CD4-positive, alpha-beta T cell treated with Interleukin-2 at 100 ng/mL for 4 hours (primary cell): ENCODE results near the gene KLF5.
A peak's percentile ranks its signal among the peaks of the same experiment; 100 is the strongest.
"Not testable (repeated sequence)": the region's sequence is repeated elsewhere in the genome, so short reads cannot be mapped to it uniquely, and the experiment has no call there.

Experiments
- DNase-seq: peaks from one replicate; pipeline ENCODE4 v3.0.0-alpha.2; 2020; ENCODE audit warnings: low spot score

The KLF5 gene

GRCh38 chr13:73058736-73059459 lies at the start of gene KLF5:
Gene KLF5, plus strand, starts transcription at chr13:73059005. Its CDS starts 323 bp downstream, at chr13:73059328.
- peak; percentile 94 for DNase-seq

DNA sequence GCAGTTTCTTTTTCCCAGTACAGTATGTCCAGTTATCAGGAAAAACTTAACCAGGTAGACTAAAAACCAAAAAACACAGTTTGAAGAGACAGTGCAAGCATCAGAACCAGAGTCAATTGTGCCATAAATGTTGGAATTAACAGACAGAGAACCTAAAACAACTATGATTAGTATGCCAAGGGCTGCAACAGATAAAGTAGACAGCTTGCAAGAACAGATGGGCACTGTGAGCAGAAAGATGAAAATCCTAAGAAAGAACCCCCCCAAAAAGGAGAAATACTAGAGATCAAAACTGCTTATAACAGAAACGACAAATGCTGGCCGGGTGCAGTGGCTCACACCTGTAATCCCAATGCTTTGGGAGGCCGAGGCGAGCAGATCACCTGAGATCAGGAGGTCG lies 47.1 kb upstream of the KLF5 start:
- no peak for DNase-seq

DNA sequence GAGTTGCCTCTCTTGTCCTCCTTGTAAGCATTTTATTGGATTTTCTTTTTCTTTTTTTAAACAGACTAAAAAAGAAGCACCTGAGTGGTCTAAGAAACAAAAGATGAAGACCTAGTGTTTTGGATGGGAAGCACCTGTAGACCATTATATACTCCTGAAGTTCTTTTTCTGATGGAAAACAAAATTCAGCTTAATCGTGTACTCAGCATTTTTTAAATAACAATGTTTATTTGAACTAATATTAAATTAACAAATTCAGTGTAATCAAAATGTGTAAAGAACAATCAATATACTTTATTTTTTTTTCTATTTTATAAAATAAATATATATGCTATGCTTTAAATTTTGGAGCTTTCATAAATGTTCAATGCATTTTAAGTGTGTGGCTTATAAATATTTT lies 43.0 kb upstream of the KLF5 start:
- no peak for DNase-seq

- no peak for DNase-seq
Measured at GRCh38 chr13:73018336-73018735, 40.5 kb upstream of the KLF5 start.

GRCh38 chr13:73025217-73026012 lies 33.4 kb upstream of the KLF5 start:
- DNase-seq, result no peak

GRCh38 chr13:73034901-73035300 lies 23.9 kb upstream of the KLF5 start:
- no peak for DNase-seq

GRCh38 chr13:73035660-73036059 lies 23.1 kb upstream of the KLF5 start:
- DNase-seq, result no peak

- no peak for DNase-seq
Measured at GRCh38 chr13:73036566-73036965, 22.2 kb upstream of the KLF5 start.

DNA sequence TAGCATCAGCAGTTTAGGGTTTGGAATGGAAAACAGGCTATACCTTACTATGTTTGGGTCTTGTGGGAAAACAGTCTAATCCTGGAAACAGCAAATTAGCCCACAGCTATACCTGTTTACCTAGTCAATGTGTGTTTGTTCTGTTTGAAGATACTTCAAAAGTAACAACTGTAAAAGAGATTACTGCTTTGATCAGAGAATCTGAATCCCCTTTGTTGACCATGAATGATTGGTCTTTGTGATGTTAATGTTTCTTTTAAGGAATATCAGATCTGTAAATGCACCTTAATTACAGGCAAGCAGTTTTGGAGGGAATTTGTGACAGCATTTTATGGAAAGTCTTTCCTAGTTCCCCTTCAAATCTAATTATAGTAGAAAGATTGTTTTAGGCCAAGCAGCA lies 20.7 kb upstream of the KLF5 start:
- no peak for DNase-seq

DNA sequence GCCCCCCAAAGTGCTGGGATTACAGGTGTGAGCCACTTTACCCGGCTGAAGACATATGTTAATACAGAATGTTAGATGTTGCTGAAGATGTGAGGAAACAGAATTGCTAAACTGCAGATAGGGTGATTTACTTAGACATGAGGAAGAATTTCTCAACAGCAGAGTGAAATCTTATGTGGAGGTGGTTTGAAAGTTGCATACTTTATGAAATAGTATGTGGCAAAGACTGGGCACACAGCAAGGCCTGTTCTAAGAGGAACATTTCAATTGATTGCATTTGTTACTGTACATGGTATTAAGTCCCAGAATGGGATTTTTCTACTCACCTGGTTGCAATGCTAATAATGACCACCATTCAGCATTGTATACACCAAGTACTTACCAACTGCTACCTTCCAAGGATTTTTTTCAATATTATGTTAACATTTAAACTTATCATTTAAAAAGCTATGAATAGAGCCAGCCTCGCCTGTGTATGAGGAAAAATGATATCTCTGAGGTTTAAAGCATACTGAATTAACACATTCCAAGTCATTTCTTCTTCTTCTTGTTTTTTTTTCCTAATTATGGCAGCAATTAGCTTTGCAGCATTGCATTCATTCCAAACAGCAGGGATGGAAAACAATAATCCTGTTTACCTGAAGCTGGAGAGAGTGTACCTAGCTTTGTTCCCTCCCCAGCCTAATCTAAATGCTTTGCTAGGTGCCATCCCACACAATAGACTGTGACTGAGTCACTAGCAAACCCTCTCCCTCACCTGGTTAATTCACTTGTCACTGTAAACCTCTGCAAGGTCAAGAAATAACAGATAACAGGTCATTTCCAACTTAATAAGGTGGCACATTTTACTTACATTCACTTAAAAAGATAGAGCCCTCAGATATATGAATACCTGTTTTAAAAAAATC lies 19.4 kb upstream of the KLF5 start:
- DNase-seq, result no peak

DNA sequence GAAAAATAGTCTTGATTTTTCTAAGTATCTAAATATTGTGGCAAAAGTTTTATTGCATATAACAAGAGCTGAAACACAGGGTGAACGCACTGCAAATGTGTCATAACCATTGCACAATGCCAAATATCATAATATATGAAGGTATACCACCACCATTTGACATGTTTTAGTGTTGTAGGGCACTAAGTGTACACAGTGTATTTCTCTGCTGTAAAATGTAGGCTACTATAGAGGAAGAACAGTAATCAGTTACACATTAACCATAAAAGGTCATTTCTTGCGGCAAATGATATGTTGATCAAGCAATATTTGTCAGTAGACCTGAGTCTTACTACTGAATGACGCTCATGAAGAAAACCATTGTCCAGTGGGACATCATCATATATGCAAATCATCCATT lies 18.3 kb upstream of the KLF5 start:
- no peak for DNase-seq

- no peak for DNase-seq
Measured at GRCh38 chr13:73040968-73041596, 17.7 kb upstream of the KLF5 start.

GRCh38 chr13:73045031-73045430 lies 13.8 kb upstream of the KLF5 start:
- no peak for DNase-seq

GRCh38 chr13:73048615-73049014 lies 10.2 kb upstream of the KLF5 start:
- not testable (repeated sequence) for DNase-seq

GRCh38 chr13:73054712-73055111 lies 4.1 kb upstream of the KLF5 start:
- no peak for DNase-seq

GRCh38 chr13:73055813-73056564 lies 2.8 kb upstream of the KLF5 start:
- DNase-seq, result no peak

DNA sequence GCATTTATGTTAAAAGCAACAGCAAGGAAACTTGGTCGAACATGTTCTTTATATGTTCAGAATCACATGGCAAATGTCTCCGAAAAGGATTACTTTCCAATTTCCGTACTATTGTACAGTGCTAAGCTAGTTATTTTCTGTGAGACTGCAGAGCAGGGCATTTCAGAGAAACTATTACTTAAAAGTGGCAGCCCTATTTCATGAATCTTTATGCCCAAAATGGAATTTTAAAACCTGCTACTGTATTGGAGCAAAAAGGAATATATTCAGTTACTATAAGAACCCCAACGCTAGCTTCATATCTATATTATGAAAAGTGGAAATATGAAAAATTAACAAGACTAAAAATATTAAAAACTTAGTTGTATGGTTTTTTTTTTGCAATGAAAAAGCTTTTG lies 2.2 kb upstream of the KLF5 start:
- DNase-seq, result no peak

DNA sequence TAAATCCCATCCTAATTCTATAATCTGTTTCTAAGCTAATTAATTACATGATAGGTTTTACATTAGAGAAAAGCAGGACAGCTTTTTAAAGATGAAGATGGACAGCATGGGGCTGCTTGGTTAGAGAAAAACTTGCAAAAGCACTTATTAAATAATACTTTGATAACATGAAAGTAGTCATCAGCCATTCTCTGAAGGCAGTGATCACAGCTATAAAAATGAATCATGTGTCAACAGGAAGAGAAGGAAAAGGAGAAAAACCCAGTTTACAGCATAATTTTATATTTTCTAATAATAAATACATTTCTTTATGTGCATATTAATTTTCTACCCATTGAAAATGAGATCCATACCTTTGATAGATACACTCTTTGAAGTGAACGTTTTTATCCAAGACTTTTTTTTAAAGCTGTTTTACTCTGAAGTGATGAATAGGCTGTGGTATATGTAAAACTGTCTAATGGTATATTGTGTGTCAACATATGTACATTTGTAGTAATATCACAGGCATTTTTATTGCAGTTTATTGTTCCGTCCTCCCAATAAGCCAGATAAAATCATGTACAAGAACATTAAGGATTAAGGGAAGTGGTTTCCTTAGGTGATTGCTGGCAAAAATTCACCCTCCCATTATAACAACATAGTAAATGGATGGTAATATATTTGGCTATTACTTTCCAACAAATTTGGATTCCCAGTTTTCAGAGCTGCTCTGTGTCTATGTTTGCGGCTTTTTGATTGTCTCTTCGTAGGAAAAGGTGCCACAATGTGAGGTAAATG lies 1.3 kb upstream of the KLF5 start:
- no peak for DNase-seq

- DNase-seq, result no peak
Measured at GRCh38 chr13:73058064-73058313, 816 bp upstream of the KLF5 start.

DNA sequence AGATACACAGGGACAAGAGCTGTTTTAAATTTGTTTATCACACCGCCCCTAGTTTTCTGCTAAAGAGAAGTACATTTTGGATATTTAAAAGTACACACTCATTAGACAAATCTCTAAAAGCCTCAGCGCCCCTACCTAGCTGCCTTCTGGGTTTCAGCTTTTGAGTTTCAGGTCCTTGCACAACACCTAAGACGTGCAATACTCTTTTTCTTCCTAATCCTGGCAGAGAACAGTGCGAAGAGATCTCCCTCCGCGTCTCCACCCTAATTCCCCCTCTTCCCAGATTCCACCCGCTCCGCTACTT lies 421 bp upstream of the KLF5 start:
- no peak for DNase-seq
